Mesendoderm (in vitro differentiated cells): ENCODE measurements around the gene PPFIA2.
A peak's percentile ranks its signal among the peaks of the same experiment; 100 is the strongest.

Source experiments
- DNase-seq: peaks from one replicate; pipeline ENCODE4 v3.0.0; 2013
- H2AK5ac ChIP-seq: 2 replicates; pipeline ENCODE4 v1.6.1; 2013; ENCODE audit warnings: low read length, inconsistent platforms
- H2BK120ac ChIP-seq: 2 replicates; pipeline ENCODE4 v1.6.1; 2013; ENCODE audit warnings: low read depth, mild to moderate bottlenecking, low read length, moderate library complexity, mixed read lengths
- H2BK15ac ChIP-seq: replicated peaks from 2 replicates; pipeline ENCODE4 v1.6.1; 2013; ENCODE audit warnings: low read depth, mild to moderate bottlenecking, moderate library complexity
- H2BK5ac ChIP-seq: 2 replicates; pipeline ENCODE4 v1.6.1; 2013; ENCODE audit warnings: low read length, inconsistent platforms
- H3K18ac ChIP-seq: 2 replicates; pipeline ENCODE4 v1.6.1; 2013; ENCODE audit warnings: mild to moderate bottlenecking, low read length, mixed read lengths
- H3K23ac ChIP-seq: one replicate; pipeline ENCODE4 v1.6.1; 2013; ENCODE audit warnings: low read length
- H3K27ac ChIP-seq: 2 replicates; pipeline ENCODE4 v1.5.1; 2013; ENCODE audit warnings: low read depth, mild to moderate bottlenecking, inconsistent platforms, low read length, moderate library complexity
- H3K27me3 ChIP-seq: 2 replicates; pipeline ENCODE4 v1.6.1; 2013; ENCODE audit warnings: low read length, control low read depth, mild to moderate bottlenecking, inconsistent platforms; ENCODE audit not compliant: insufficient read depth, poor library complexity
- H3K36me3 ChIP-seq: 2 replicates; pipeline ENCODE4 v1.6.1; 2013; ENCODE audit warnings: low read length, inconsistent platforms; ENCODE audit not compliant: control insufficient read depth, insufficient read depth
- H3K4ac ChIP-seq: one replicate; pipeline ENCODE4 v1.6.1; 2013; ENCODE audit warnings: low read depth, mild to moderate bottlenecking, low read length, moderate library complexity
- H3K4me1 ChIP-seq: 2 replicates; pipeline ENCODE4 v1.6.1; 2013; ENCODE audit warnings: low read depth, low read length, inconsistent platforms; ENCODE audit not compliant: control insufficient read depth
- H3K4me2 ChIP-seq: 2 replicates; pipeline ENCODE4 v1.6.1; 2013; ENCODE audit warnings: low read length
- H3K4me3 ChIP-seq: 2 replicates; pipeline ENCODE4 v1.5.1; 2013; ENCODE audit warnings: mild to moderate bottlenecking, low read length
- H3K56ac ChIP-seq: one replicate; pipeline ENCODE4 v1.6.1; 2013; ENCODE audit warnings: low read length
- H3K79me1 ChIP-seq: 2 replicates; pipeline ENCODE4 v1.6.1; 2013; ENCODE audit warnings: low read length, inconsistent platforms
- H3K79me2 ChIP-seq: 2 replicates; pipeline ENCODE4 v1.6.1; 2013; ENCODE audit warnings: mild to moderate bottlenecking, low read length; ENCODE audit not compliant: control insufficient read depth, insufficient read depth
- H3K9ac ChIP-seq: 2 replicates; pipeline ENCODE4 v1.6.1; 2013; ENCODE audit warnings: low read length, inconsistent platforms
- H4K5ac ChIP-seq: one replicate; pipeline ENCODE4 v1.6.1; 2013; ENCODE audit warnings: low read length
- H4K8ac ChIP-seq: one replicate; pipeline ENCODE4 v1.6.1; 2013; ENCODE audit warnings: low read depth, mild to moderate bottlenecking, control low read depth, low read length, moderate library complexity
- WGBS: extraction: QIAGEN DNeasy Blood & Tissue Kit; methylation state at CpG from one replicate; pipeline ENCODE4 v1.1.7; 2013; ENCODE audit warnings: low lambda C conversion rate, missing lambda C conversion rate; ENCODE audit not compliant: insufficient coverage; ENCODE audit errors: extremely low coverage; 5-methylcytosine and 5-hydroxymethylcytosine counted together

PPFIA2 gene

GRCh38 chr12:81726634-81727033 is 32.5 kb downstream of the PPFIA2 start:
- Histone ChIP-seq H3K4ac (no peak overlapping the region), H3K9ac (no peak overlapping the region), H4K8ac (no peak overlapping the region), H3K18ac (no peak overlapping the region), H2AK5ac (no peak overlapping the region), H3K36me3 (no peaks in the 10 kb centered on the region), H3K23ac (no peak overlapping the region), H3K4me1 (no peaks in the 10 kb centered on the region), H3K79me1 (no peaks in the 10 kb centered on the region), H2BK120ac (no peak overlapping the region), H2BK5ac (no peak overlapping the region), H2BK15ac (no peak overlapping the region), H3K4me2 (no peak overlapping the region), H3K56ac (no peak overlapping the region), H3K79me2 (no peaks in the 10 kb centered on the region), H3K27me3 (no peaks in the 10 kb centered on the region), H3K27ac (no peak overlapping the region), H3K4me3 (no peak overlapping the region), H4K5ac (no peak overlapping the region)
- peak; percentile 3 for DNase-seq
- WGBS = no CpG with 5 or more reads among the region's 1 CpG

DNA sequence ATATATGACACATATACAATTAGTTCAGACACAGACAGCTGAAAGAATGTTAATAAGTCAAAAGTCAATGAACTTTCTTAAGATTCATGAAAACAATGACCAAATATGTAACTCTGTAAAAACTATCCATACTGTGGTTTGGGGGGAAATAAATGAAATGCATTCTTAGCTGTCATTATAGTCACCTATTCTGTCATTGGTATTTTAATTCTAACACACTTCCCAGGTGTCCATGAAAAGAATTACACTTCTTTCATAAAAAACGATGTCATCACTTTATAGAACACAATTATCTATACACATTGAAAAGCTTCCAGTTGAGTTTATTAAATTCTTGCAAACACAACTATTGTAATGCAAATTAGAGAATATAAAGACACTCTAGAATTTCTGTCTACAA is 35.8 kb downstream of the PPFIA2 start:
- Histone ChIP-seq H2BK120ac (no peak overlapping the region), H4K5ac (no peak overlapping the region), H3K4me2 (no peak overlapping the region), H3K79me1 (no peaks in the 10 kb centered on the region), H3K27me3 (no peaks in the 10 kb centered on the region), H2AK5ac (no peak overlapping the region), H3K56ac (no peak overlapping the region), H3K9ac (no peak overlapping the region), H3K27ac (no peak overlapping the region), H2BK5ac (no peak overlapping the region), H3K79me2 (no peaks in the 10 kb centered on the region), H3K4ac (no peak overlapping the region), H3K4me1 (no peaks in the 10 kb centered on the region), H3K36me3 (no peaks in the 10 kb centered on the region), H2BK15ac (no peak overlapping the region), H3K23ac (no peak overlapping the region), H4K8ac (no peak overlapping the region), H3K4me3 (no peak overlapping the region), H3K18ac (no peak overlapping the region)
- DNase-seq = no peak
- WGBS = no CpG with 5 or more reads among the region's 1 CpG

- Histone ChIP-seq H3K9ac (no peak overlapping the region), H3K79me2 (no peaks in the 10 kb centered on the region), H3K27ac (no peak overlapping the region), H3K18ac (no peak overlapping the region), H3K79me1 (no peaks in the 10 kb centered on the region), H3K23ac (no peak overlapping the region), H2BK15ac (no peak overlapping the region), H3K56ac (no peak overlapping the region), H4K5ac (no peak overlapping the region), H2AK5ac (no peak overlapping the region), H4K8ac (no peak overlapping the region), H2BK120ac (no peak overlapping the region), H3K4ac (no peak overlapping the region), H3K27me3 (no peaks in the 10 kb centered on the region), H3K4me2 (no peak overlapping the region), H3K4me1 (no peaks in the 10 kb centered on the region), H2BK5ac (no peak overlapping the region), H3K36me3 (no peaks in the 10 kb centered on the region), H3K4me3 (no peak overlapping the region)
- no peak for DNase-seq
- no CpG with 5 or more reads among the region's 1 CpG for WGBS
Measured at GRCh38 chr12:81722004-81722403, 37.1 kb downstream of the PPFIA2 start.

- Histone ChIP-seq H2AK5ac (no peak overlapping the region), H3K27ac (no peak overlapping the region), H3K79me2 (no peaks in the 10 kb centered on the region), H3K4ac (no peak overlapping the region), H3K18ac (no peak overlapping the region), H4K5ac (no peak overlapping the region), H3K56ac (no peak overlapping the region), H3K4me2 (no peak overlapping the region), H3K36me3 (no peaks in the 10 kb centered on the region), H2BK15ac (no peak overlapping the region), H2BK120ac (no peak overlapping the region), H3K27me3 (no peaks in the 10 kb centered on the region), H3K4me3 (no peak overlapping the region), H3K9ac (no peak overlapping the region), H4K8ac (no peak overlapping the region), H3K23ac (no peak overlapping the region), H3K4me1 (no peaks in the 10 kb centered on the region), H2BK5ac (no peak overlapping the region), H3K79me1 (no peaks in the 10 kb centered on the region)
- WGBS = no CpG with 5 or more reads among the region's 2 CpGs
- no peak for DNase-seq
Measured at GRCh38 chr12:81718616-81719015, 40.5 kb downstream of the PPFIA2 start.

DNA sequence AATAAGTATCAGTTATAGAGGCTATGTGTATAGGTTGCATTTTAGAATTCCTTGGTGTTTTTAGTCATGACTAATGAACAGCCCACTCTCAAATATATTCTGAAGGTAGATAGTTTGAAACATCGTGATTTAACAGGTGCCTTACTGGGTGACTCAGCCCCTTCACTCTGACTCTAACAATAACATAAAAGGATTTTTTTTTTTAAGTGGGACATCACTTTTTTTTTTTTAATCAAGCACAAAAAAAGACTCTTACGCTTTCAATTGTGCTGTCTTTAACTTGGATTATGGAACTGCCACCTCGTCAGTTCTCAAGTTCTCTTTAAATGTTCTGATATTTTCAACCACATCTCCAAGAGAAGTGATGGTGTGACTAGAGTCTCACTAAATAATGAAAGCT is 46.6 kb downstream of the PPFIA2 start:
- H3K4me2 ChIP-seq = no peak overlapping the region
- H3K23ac ChIP-seq = no peak overlapping the region
- no CpG with 5 or more reads among the region's 3 CpGs for WGBS
- no peak overlapping the region for H4K8ac ChIP-seq
- no peak for DNase-seq
- H4K5ac ChIP-seq = no peak overlapping the region
- no peaks in the 10 kb centered on the region for H3K36me3 ChIP-seq
- H3K4me1 ChIP-seq = no peaks in the 10 kb centered on the region
- H3K56ac ChIP-seq = no peak overlapping the region
- H3K79me1 ChIP-seq = no peaks in the 10 kb centered on the region
- no peak overlapping the region for H3K4ac ChIP-seq
- no peak overlapping the region for H2BK15ac ChIP-seq
- no peak overlapping the region for H3K9ac ChIP-seq
- H3K27me3 ChIP-seq = no peaks in the 10 kb centered on the region
- H3K79me2 ChIP-seq = no peaks in the 10 kb centered on the region
- H2BK120ac ChIP-seq = no peak overlapping the region
- no peak overlapping the region for H3K18ac ChIP-seq
- no peak overlapping the region for H2BK5ac ChIP-seq
- no peak overlapping the region for H2AK5ac ChIP-seq
- H3K4me3 ChIP-seq = no peak overlapping the region
- no peak overlapping the region for H3K27ac ChIP-seq

DNA sequence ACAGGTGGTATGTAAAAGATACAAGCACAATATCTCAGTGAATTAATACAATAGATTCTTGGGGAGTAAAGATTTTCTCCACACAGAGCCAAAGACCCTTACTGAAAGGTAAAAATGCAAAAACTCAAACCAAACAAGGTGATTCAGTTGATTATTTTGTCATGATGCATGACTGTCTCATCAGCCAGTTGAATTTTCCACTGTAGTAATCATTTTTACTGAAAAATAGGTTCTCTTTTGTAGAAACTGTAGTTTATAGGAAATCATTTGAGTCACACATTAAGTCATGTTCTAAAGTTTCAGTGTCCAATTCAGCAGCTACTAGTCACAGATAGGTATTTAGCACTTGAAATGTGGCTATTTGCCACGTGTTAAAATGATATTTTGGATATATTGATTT is 53.6 kb downstream of the PPFIA2 start:
- Histone ChIP-seq H4K5ac (no peak overlapping the region), H3K4me1 (no peaks in the 10 kb centered on the region), H3K4ac (no peak overlapping the region), H2BK15ac (no peak overlapping the region), H4K8ac (no peak overlapping the region), H2BK5ac (no peak overlapping the region), H3K79me1 (no peaks in the 10 kb centered on the region), H3K36me3 (no peaks in the 10 kb centered on the region), H3K4me3 (no peak overlapping the region), H3K56ac (no peak overlapping the region), H3K79me2 (no peaks in the 10 kb centered on the region), H3K27me3 (no peaks in the 10 kb centered on the region), H3K9ac (no peak overlapping the region), H3K4me2 (no peak overlapping the region), H3K23ac (no peak overlapping the region), H2AK5ac (no peak overlapping the region), H2BK120ac (no peak overlapping the region), H3K27ac (no peak overlapping the region), H3K18ac (no peak overlapping the region)
- no peak for DNase-seq
- no CpG with 5 or more reads among the region's 1 CpG for WGBS
